ENCODE measurements around the gene ATG9A.

ATG9A gene

DNA sequence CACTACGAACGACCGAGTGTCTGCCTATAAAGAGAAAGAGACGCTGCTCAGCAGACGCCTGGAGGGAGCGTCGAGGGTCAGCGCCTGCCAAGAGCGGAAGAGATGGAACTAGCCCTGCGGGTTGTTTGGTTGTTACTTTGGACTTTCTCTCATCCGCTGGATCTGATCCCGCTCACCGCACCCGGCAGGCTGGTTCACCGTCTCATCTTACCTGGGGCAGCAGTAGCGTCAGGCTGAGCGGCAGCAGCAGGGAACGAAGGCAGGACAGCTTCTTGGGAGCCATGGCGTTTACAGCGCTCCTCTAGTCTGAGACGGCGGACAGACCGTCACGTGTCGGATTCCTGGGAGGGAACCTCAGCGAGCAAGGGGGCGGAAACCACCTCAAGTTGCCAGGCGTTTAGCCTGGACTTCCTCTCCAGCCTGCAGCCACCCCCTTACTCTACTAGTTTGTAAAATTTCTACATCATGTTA lies 13.9 kb upstream of the ATG9A start:
- no peak for TF ChIP-seq Cebpa-rat (IDR thresholded peaks at IDR 0.05)
- no peaks in the 10 kb centered on the region for H3K27me3 ChIP-seq
- H3K9me3 ChIP-seq (replicated peaks in 1 of 11): no peaks in the 10 kb centered on the region
- no peak overlapping the region for H3K27ac ChIP-seq
- peaks cover 35 to 39% (median 38%) of the 10 kb centered on the region in 10 experiments for H3K4me1 ChIP-seq
- H3K4me3 ChIP-seq: no peak overlapping the region
- H3K36me3 ChIP-seq: peaks cover 0 to 30% (median 13%) of the 10 kb centered on the region in 11 experiments; a peak in 17 of 22 replicates
- no peak overlapping the region for H3K9ac ChIP-seq
- no peak overlapping the region for H3K4me2 ChIP-seq
- peaks cover 0 to 4% (median 0%) of the 10 kb centered on the region in 11 experiments; a peak in 1 of 22 replicates for H4K20me1 ChIP-seq

DNA sequence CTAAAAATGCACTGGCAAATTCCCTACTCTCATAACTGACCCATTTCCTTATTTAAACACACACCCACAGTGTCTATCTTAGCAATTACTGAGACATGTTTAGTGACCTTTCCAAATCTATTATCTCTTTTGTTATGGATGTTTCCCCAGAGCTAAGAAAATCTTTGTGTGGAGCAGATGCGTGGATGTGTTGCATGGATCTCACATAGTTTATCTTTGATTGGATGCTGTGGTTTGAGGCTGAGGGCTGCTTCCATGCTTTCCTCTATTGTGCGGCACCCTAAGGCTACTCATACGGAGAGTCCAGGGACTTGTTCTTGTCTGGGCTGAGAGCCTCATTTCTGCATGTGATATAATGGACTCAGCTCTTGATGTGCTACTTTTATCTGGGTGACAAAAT lies 4.9 kb upstream of the ATG9A start:
- Histone ChIP-seq H3K4me1 (peaks cover 10 to 22% (median 17%) of the 10 kb centered on the region in 10 experiments), H3K4me2 (no peak overlapping the region), H3K4me3 (no peak overlapping the region), H3K27me3 (no peaks in the 10 kb centered on the region), H4K20me1 (peaks cover 0 to 13% (median 0%) of the 10 kb centered on the region in 11 experiments; a peak in 1 of 22 replicates), H3K36me3 (peaks cover 63 to 81% (median 73%) of the 10 kb centered on the region in 11 experiments), H3K9ac (no peak overlapping the region; a peak in 1 of 22 replicates), H3K27ac (no peak overlapping the region), H3K9me3 (replicated peaks in 1 of 11) (no peaks in the 10 kb centered on the region)
- TF ChIP-seq Cebpa-rat (IDR thresholded peaks at IDR 0.05): no peak

DNA sequence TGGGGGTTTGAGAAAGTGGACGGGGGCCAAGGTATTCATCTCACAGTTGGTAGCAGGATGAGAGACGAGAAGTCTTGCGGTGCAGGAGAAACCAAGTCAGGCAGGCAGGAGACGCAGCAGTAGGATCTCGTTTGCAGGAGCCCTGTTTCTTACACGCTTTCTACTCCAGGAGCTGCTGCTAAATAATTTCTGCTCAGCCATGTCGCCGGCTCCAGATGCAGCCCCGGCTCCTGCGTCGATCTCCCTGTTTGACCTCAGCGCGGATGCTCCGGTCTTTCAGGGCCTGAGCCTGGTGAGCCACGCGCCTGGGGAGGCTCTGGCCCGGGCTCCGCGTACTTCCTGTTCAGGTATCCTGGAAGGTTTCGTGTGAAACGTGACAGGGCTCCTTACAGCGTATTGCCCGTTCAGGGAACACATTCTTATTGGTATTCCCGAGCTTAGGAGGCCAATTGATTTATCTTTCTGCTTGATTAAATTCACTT lies 664 bp upstream of the ATG9A start:
- H3K4me3 ChIP-seq: peak overlapping the region; percentile 78 to 96 (median 84)
- H3K27ac ChIP-seq: peak overlapping the region; percentile 59 to 94 (median 88); a peak in 21 of 22 replicates
- no peaks in the 10 kb centered on the region for H3K27me3 ChIP-seq
- H3K4me1 ChIP-seq: peaks cover 47 to 59% (median 52%) of the 10 kb centered on the region in 10 experiments
- TF ChIP-seq Cebpa-rat (IDR thresholded peaks at IDR 0.05): no peak
- peak overlapping the region; percentile 84 to 98 (median 92) for H3K4me2 ChIP-seq
- no peaks in the 10 kb centered on the region for H3K9me3 ChIP-seq (replicated peaks in 1 of 11)
- peak overlapping the region; percentile 89 to 96 (median 93) for H3K9ac ChIP-seq
- H3K36me3 ChIP-seq: peaks cover 37 to 65% (median 48%) of the 10 kb centered on the region in 11 experiments
- H4K20me1 ChIP-seq: peaks cover 14 to 42% (median 27%) of the 10 kb centered on the region in 11 experiments; a peak in 15 of 22 replicates

DNA sequence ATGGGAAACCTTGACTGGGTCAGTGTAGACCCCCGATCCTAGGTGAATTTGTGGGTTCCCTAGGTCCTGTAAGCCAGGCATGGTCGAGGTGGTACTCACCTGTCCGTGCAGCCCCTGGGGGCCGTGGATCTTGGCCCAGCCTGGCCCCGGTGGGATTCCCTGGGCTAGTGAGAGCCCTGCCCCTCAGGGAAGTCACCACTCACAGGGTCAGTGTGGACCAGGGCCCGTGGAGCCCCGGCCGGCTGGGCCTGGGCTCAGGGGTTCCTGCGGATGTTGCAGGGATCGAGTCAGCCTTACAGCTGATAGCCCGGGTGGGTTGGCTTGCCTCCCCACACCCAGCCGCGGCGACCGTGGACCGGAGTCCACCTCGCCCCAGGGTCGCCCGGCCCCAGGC lies 528 bp downstream of the ATG9A start:
- Histone ChIP-seq H3K4me1 (peaks cover 53 to 64% (median 60%) of the 10 kb centered on the region in 10 experiments), H3K27ac (peak overlapping the region; percentile 82 to 94 (median 88)), H4K20me1 (peaks cover 14 to 51% (median 39%) of the 10 kb centered on the region in 11 experiments; a peak in 17 of 22 replicates), H3K4me3 (peak overlapping the region; percentile 78 to 96 (median 84)), H3K36me3 (peaks cover 37 to 65% (median 48%) of the 10 kb centered on the region in 11 experiments), H3K27me3 (no peaks in the 10 kb centered on the region), H3K9me3 (replicated peaks in 1 of 11) (no peaks in the 10 kb centered on the region), H3K9ac (peak overlapping the region; percentile 89 to 96 (median 93)), H3K4me2 (peak overlapping the region; percentile 90 to 100 (median 98))
- TF ChIP-seq Cebpa-rat (IDR thresholded peaks at IDR 0.05): no peak

DNA sequence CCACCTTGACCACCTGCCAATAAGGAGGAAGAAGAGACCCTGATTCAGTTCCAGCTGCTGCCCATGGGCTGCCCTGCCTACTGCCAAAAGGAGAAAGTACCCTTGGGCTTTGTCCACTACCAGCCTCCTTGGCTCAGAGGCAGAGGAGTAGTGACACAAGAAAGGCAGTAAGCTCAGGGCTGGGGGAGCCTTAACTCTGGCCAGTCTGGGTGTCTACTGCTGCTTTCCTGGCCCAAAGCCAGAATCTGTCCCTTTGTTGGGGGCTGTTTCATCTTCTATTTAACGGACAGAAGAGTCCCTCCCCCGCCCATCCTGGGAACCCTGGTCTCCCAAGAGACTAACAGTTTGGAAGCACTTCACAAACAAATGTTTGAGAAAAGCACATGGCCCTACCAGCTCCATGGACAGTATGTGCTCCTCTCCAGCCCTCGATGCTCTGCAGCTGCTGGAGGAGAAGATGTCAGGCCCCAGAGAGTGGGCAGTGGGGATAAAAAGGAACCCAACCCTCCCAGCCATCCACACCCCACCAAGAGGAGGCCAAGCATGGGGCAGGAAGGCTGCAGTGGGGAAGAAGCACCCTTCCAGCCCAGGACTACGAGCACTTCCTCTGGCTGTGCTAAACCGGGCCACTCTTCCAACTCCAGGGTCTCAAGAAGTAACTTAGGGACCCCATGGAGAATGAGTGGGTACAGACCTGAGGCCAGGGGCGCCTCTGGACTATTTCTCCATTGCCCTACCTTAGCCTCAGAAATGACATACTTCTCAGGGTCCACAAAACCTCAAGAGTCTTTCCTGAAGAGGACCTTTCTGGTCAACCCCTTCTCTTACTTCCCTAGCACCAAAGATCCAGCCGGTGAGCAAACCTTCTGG lies 1.2 kb downstream of the ATG9A start:
- Histone ChIP-seq H3K36me3 (peaks cover 37 to 65% (median 48%) of the 10 kb centered on the region in 11 experiments), H3K9ac (peak overlapping the region; percentile 89 to 96 (median 93)), H3K27ac (peak overlapping the region; percentile 82 to 94 (median 88)), H4K20me1 (peaks cover 14 to 55% (median 45%) of the 10 kb centered on the region in 11 experiments; a peak in 17 of 22 replicates), H3K4me2 (peak overlapping the region; percentile 90 to 100 (median 98)), H3K27me3 (no peaks in the 10 kb centered on the region), H3K4me3 (peak overlapping the region; percentile 78 to 96 (median 84)), H3K9me3 (replicated peaks in 1 of 11) (no peaks in the 10 kb centered on the region), H3K4me1 (peaks cover 53 to 64% (median 60%) of the 10 kb centered on the region in 10 experiments)
- TF ChIP-seq Cebpa-rat (IDR thresholded peaks at IDR 0.05): no peak

DNA sequence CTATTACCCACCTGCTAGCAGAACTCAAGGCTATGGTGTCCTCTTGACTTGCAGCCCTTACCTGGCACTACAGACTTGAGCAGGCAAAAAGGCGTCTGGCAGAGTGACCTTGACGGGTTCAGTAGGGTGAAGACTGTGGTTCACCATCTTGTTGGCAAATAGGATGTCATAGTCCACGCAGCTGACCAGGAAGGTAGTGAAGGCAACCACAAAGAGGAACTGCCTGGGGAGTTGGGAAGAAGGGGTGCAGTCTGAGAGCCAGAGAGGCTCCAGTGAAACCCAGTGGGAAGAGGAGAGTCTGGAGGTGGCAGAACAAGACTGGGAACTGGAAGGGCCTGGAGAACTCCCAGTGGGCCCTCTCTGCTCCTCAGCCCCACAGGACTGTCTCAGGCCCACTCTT lies 4.1 kb downstream of the ATG9A start:
- Histone ChIP-seq H3K9ac (peak overlapping the region in 10 of 11 experiments; percentile 6 to 52 (median 38); a peak in 14 of 22 replicates), H4K20me1 (peaks cover 25 to 80% (median 55%) of the 10 kb centered on the region in 11 experiments; a peak in 19 of 22 replicates), H3K27ac (peak overlapping the region in 10 of 11 experiments; percentile 28 to 70 (median 50); a peak in 18 of 22 replicates), H3K36me3 (peaks cover 47 to 74% (median 60%) of the 10 kb centered on the region in 11 experiments), H3K4me3 (peak overlapping the region in 4 of 10 experiments; percentile 0 to 35 (median 12); a peak in 4 of 20 replicates), H3K4me1 (peaks cover 43 to 57% (median 49%) of the 10 kb centered on the region in 10 experiments), H3K9me3 (replicated peaks in 1 of 11) (no peaks in the 10 kb centered on the region), H3K27me3 (no peaks in the 10 kb centered on the region), H3K4me2 (peak overlapping the region; percentile 90 to 100 (median 98))
- no peak for TF ChIP-seq Cebpa-rat (IDR thresholded peaks at IDR 0.05)

DNA sequence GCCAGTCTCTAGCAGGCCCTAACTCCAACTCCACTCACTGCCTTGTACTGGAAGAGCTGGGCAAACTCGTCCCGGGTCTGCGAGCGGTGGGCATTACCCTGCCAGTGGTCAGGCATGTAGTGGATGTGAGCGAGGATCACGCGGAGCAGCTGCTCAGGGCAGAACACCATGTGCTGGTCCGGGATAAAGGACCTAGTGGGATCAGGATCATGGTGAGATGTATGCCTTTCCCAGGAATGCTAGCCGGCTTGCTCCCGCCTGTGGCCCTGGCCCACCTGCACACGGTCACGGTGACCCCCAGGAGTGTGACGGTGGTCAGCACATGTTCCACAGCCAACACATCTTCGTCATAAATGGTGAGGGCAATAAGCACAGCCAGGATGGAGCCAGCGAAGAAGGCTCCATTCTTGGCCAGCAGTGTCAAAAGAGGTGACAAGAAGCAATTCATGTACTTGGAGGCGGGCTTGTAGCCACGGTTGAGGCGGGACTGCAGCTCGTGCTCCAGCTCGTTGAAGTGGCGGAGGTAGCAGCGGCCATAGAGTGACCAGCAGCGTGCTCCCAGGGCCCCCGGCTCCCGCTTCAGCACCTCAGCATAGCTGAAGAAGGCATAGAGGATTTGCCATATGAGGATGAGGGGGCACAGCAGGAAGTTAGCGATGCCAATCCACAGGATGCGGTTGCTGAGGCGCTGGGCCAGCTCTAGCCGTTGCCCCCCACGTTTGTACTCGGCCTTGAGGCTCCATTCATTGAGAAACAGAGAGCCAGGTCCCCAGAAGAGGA lies 5.4 kb downstream of the ATG9A start:
- TF ChIP-seq Cebpa-rat (IDR thresholded peaks at IDR 0.05): no peak
- Histone ChIP-seq H3K27ac (no peak overlapping the region; a peak in 1 of 22 replicates), H3K9ac (no peak overlapping the region), H3K4me1 (peaks cover 50 to 71% (median 61%) of the 10 kb centered on the region in 10 experiments), H3K4me3 (no peak overlapping the region), H3K9me3 (replicated peaks in 1 of 11) (no peaks in the 10 kb centered on the region), H4K20me1 (peaks cover 25 to 93% (median 66%) of the 10 kb centered on the region in 11 experiments; a peak in 19 of 22 replicates), H3K4me2 (peak overlapping the region in 4 of 11 experiments; percentile 90 to 99 (median 98); a peak in 1 of 22 replicates), H3K36me3 (peaks cover 57 to 85% (median 70%) of the 10 kb centered on the region in 11 experiments), H3K27me3 (no peaks in the 10 kb centered on the region)

DNA sequence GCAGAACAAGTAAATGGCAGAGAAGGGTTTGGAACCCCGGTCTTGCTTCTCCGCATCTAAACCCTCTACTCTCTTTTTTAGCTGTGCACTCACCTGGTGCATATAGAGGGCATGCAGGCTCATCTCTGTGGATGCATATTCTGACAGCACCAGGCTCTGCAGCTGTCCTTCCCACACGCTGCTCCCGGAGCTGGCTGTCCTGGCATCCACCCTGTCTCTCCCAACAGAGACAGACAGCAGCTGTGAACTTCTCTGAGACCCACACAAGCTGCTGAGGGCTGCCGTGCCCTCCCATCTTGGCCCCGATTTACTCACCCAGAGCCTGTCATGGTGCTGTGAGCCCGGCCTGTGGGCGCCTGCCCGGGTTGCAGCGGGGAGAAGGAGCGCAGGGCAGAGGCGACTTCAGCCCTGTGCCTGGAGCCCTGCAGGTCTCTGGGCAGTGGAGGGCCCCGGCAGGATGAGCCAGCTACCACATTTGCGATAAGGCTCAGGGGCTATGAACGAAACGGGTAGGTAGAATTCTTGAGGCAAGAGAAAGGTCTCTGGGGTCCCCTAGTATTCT lies 7.4 kb downstream of the ATG9A start:
- TF ChIP-seq Cebpa-rat (IDR thresholded peaks at IDR 0.05): no peak
- Histone ChIP-seq H3K9me3 (replicated peaks in 1 of 11) (no peaks in the 10 kb centered on the region), H3K4me3 (no peak overlapping the region), H4K20me1 (peaks cover 12 to 88% (median 46%) of the 10 kb centered on the region in 11 experiments; a peak in 16 of 22 replicates), H3K4me1 (peaks cover 48 to 72% (median 64%) of the 10 kb centered on the region in 10 experiments), H3K27me3 (no peaks in the 10 kb centered on the region), H3K9ac (peak overlapping the region in 1 of 11 experiments; percentile 47; a peak in 1 of 22 replicates), H3K4me2 (no peak overlapping the region), H3K36me3 (peaks cover 57 to 77% (median 67%) of the 10 kb centered on the region in 11 experiments), H3K27ac (no peak overlapping the region)
